ENCODE results near the gene LCMT1. TPM values are rescaled to one million over a fixed set of nuclear protein-coding genes. Genes with fewer than 3 reads are reported as not detected.

Gene LCMT1
- total RNA-seq, 1 donor from 2014 or later: 32.1 TPM

- DNase-seq (ENCODE audit: low read depth) (no peak), FAIRE-seq (no peak)
- Histone ChIP-seq H3K36me3 (ENCODE audit: control insufficient read depth, insufficient read depth, low read length) (no peaks in the 10 kb centered on the region), H3K27me3 (ENCODE audit: control insufficient read depth, insufficient read depth, low read length) (no peaks in the 10 kb centered on the region), H3K4me3 (ENCODE audit: low read depth, low read length) (no peak overlapping the region)
- no peak for TF ChIP-seq CTCF (IDR thresholded peaks at IDR 0.05; ENCODE audit: insufficient read depth, low read length, severe bottlenecking)
These were observed 22.2 kb upstream of the LCMT1 start for GRCh38 chr16:25089351-25089750.

DNA sequence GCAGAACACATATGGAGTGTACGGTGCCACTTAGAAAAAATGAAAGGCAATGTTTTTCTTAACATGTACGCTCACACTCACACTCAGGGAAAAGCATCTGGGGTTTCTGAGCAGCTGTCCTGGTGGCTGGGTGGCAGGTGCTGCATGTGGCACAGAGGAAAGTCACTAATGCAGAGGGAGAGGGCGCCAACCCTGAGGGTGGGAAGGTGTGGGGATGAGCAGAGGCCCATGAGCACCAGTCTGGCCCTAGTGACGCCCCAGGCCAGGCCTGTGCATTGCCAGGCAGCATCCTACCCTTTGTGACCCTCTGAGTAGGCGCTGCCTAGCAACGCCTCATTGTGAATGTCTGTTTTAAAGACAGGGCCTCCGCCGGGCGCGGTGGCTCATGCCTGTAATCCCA lies 19.1 kb upstream of the LCMT1 start:
- FAIRE-seq (no peak), DNase-seq (ENCODE audit: low read depth) (no peak)
- TF ChIP-seq CTCF (IDR thresholded peaks at IDR 0.05; ENCODE audit: insufficient read depth, low read length, severe bottlenecking): no peak
- Histone ChIP-seq H3K4me3 (ENCODE audit: low read depth, low read length) (no peak overlapping the region), H3K27me3 (ENCODE audit: control insufficient read depth, insufficient read depth, low read length) (no peaks in the 10 kb centered on the region), H3K36me3 (ENCODE audit: control insufficient read depth, insufficient read depth, low read length) (no peaks in the 10 kb centered on the region)

- H3K36me3 ChIP-seq (ENCODE audit: control insufficient read depth, insufficient read depth, low read length): no peaks in the 10 kb centered on the region
- DNase-seq (ENCODE audit: low read depth): no peak
- TF ChIP-seq CTCF (IDR thresholded peaks at IDR 0.05; ENCODE audit: insufficient read depth, low read length, severe bottlenecking): no peak
- FAIRE-seq: no peak
- no peaks in the 10 kb centered on the region for H3K27me3 ChIP-seq (ENCODE audit: control insufficient read depth, insufficient read depth, low read length)
- H3K4me3 ChIP-seq (ENCODE audit: low read depth, low read length): no peak overlapping the region
These were observed 18.1 kb upstream of the LCMT1 start for GRCh38 chr16:25093208-25094061.

- no peak for FAIRE-seq
- H3K4me3 ChIP-seq (ENCODE audit: low read depth, low read length): no peak overlapping the region
- no peaks in the 10 kb centered on the region for H3K36me3 ChIP-seq (ENCODE audit: control insufficient read depth, insufficient read depth, low read length)
- no peaks in the 10 kb centered on the region for H3K27me3 ChIP-seq (ENCODE audit: control insufficient read depth, insufficient read depth, low read length)
- no peak for TF ChIP-seq CTCF (IDR thresholded peaks at IDR 0.05; ENCODE audit: insufficient read depth, low read length, severe bottlenecking)
- DNase-seq (ENCODE audit: low read depth): no peak
These were observed 16.9 kb upstream of the LCMT1 start for GRCh38 chr16:25094596-25094995.

GRCh38 chr16:25095636-25096035 lies 15.9 kb upstream of the LCMT1 start:
- FAIRE-seq: no peak
- H3K36me3 ChIP-seq (ENCODE audit: control insufficient read depth, insufficient read depth, low read length): no peaks in the 10 kb centered on the region

More at GRCh38 chr16:25095636-25096035, 15.9 kb upstream of the LCMT1 start:
- H3K4me3 ChIP-seq (ENCODE audit: low read depth, low read length): no peak overlapping the region
- H3K27me3 ChIP-seq (ENCODE audit: control insufficient read depth, insufficient read depth, low read length): no peaks in the 10 kb centered on the region
- no peak for TF ChIP-seq CTCF (IDR thresholded peaks at IDR 0.05; ENCODE audit: insufficient read depth, low read length, severe bottlenecking)
- no peak for DNase-seq (ENCODE audit: low read depth)
